GM19238 (cell line): ENCODE results near the gene SH2B2.

Experiments
- DNase-seq: peaks from one replicate; pipeline ENCODE4 v3.0.0; 2011; ENCODE audit warnings: low spot score; ENCODE audit not compliant: insufficient read length

Gene SH2B2

GRCh38 chr7:102266541-102266940 lies 20.1 kb upstream of the SH2B2 start:
- DNase-seq, result no peak

DNA sequence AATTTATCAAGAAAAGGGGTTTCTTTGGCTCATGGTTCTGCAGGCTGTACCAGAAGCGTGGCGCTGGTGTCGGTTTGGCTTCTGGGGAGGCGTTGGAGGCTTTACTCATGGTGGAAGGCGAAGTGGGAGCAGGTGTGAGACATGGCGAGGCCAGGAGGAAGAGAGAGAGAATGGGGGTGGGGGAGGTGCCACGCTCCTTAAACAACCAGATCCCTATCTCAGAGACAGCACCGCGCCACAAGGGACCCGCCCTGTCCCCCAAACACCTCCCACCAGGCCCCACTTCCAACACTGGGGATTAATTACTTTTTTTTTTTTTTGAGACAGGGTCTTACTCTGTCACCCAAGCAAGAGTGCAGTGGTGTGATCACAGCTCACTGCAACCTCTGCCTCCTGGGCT lies 18.0 kb upstream of the SH2B2 start:
- no peak for DNase-seq

DNA sequence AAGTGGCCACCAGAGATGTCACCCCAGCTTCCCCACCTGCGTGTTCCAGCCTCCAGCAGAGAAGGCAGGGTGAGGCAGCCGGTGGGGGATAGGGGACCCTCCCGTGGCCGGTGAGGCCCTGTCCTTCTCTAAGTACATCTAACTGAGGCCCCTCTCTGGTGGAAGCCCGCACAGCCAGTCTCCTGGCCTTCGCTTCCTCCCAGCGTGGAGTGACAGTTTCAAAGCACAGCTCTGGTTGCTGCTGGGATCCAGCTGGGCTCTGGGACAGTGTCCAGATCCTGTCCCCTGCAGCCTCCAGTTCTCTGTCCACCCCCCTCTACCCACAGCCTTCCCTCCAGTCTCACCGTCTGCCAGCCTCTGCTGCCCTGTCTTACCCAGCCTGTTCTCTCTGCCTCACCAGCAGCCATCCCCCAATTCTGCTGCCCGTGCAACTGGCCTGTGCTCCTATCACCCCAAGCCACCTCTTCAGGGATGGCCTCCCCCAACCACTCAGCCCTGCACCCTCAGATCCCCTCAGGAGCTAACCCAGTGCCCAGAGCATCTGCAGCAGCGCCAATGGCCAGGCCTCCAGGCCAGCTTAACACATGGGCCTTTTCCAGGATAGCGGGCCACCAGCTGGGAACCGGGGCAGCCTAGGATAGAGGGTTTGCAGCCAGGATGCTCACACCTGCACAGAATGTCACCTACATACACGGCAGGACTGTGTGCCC lies 16.3 kb upstream of the SH2B2 start:
- no peak for DNase-seq

DNA sequence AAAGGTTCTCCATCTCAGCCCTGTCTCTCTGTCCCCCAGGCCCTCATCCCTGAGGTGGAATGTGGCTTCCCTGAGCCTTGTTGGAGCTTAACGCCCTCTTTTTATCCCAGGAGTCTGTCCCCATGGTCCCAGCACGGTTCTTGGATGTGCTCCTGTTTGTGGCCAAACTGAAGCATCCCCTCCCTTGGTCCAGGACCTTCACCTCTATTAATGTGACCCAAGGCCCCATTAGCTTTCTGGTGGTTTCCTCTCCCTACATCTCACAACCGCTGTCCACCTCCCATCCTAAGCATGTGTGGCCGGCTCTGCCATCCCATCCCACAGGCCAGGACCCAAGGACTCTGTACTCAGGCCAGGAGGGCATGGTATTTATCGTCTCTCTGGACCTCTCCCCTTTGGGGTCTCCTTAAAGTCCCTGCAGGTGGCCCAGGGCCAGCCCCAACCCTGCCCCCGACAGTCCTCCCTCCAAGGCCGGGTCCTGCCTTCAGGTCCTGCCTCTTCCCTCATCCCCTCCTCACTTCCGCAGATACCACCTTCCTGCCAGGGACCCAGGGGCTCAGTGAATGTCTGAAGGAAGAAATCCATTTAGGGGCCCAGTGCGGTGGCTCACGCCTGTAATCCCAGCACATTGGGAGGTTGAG lies 15.4 kb upstream of the SH2B2 start:
- DNase-seq, result no peak

DNA sequence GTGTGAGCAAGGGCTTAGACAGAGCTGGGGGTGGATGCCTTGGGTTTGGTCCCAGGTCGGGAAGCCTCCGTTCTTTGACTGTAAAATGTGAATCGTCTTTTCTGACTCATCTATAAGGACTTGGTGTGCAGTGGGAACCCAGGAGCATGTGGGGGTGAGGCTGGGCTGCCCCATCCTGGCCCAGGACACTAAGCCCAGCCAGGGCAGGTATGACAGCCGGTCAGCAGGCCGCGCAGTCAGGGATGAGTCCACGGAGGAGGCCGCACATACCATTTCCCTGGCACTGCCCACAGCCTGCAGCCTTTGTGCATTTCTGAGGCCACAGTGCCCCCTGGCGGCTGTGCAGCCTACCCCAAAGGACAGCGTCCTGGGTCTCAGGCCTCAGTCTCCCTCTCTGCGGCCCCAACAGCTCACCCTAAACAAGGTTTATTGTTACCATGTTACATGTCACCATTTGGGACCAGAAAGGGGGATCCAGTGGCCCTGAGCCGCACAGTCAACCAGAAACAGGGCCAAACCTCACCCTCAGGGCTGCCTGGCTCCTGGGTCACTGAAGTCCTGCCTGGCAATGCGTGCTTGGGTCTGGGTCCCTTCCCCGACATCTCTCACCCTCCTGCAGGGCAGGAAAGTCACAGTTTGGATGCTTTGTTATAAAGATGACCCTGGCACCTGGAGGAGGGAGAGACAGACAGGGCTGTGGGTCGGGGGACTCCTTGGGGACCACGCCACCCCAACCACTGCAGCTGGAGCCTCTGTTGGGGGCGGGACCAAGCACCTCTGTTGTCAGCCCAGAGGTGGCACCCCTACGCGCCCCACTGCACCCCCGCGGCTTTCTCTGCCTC lies 14.4 kb upstream of the SH2B2 start:
- DNase-seq, result peak; percentile 79

DNA sequence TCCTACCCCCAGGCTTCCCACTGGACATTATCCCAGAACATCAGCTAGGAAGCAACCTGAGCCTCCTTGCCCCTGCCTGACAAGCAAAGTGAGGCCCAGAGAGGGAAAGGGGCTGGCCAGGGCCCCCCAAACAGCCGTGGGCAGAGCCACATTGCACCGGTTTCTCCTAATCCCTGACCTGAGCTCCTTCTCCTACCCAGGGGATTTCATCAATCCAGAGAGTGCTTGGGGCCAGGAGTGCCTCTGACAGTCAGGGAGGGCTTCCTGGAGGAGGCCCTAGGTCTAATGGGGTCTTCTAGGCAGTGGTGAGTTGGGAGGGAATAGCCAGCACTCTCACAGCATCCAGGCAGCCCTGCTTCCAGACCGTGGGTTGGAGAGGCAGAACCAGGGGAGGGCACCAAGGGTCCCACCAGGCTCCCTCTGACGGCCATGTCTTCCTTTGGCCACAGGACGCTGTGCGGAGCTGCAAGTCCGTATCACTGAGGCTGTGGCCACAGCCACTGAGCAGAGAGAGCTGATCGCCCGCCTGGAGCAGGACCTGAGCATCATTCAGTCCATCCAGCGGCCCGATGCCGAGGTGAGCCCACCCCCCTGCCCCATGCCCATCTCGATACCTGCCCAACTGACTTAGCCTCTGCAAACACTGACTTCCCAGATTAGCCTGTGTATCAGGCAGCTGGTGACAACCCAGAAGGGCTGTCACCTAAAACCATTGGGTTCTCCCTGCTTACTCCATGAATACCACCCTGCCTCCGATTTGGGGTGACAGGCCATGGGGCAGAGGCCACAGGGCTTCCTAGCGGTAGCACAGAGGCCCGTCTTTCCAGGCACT lies 13.5 kb upstream of the SH2B2 start:
- no peak for DNase-seq

DNA sequence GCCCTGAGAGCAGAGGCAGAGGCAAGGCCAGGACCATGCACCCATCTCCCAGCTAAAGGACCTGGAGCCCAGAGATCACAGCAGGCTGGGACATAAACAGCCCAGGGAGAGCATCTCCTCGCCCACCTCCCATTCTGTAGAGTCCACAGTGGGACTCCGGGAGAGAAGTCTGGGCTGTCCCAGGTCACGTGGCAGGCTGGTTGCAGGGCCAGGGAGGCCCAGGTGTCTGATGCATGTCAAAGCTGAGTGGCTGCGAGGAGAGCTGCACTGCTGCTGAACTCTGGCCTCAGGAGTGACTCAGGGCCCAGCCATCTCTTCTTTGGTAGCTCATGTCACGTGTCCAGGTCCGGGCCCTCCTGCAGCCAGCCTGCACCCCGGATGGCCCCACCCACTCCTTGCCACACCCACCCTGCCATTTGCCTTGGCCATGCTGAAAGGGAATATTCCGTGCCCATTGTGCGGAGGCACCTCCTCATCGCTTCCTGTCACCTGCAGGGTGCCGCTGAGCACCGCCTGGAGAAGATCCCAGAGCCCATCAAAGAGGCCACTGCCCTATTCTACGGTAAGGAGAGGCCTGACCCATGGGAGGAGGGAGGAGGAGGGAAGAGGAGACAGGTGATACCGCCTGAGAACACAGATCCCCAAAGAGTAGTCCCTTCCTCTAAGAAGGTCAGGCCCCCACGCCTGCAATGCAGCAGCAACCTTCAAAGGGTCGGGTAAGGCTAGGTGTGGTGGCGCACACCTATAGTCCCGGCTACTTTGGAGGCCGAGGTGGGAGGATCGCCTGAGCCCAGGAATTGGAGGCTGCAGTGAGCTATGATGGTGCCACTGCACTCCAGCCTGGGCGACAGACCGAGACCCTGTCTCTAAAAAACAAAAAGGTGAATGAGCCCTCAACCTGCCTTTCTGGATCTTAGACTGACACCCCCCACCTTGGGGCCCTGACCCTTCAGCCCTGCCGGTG lies 12.6 kb upstream of the SH2B2 start:
- DNase-seq, result no peak

- no peak for DNase-seq
These were observed 11.5 kb upstream of the SH2B2 start for GRCh38 chr7:102275123-102275703.

DNA sequence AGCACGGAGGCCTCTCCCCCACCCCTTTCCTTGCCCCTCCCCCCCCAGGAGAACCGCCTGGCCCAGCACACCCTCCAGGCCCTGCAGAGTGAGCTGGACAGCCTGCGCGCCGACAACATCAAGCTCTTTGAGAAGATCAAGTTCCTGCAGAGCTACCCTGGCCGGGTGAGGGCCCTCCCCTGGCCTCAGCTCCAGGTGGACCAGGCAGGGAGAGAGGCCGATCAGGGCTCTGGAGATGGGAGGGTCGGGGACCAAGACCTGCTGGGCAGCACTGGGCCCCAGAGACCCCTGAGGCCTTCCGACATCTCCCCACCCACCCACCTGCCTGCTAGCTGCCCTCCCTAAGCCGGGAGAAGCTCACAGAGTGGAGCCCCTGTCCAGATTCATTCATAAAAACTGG lies 8.8 kb upstream of the SH2B2 start:
- DNase-seq, result no peak

GRCh38 chr7:102279537-102280400 lies 6.9 kb upstream of the SH2B2 start:
- DNase-seq, result peak; percentile 84

- DNase-seq, result no peak
These were observed 6.1 kb upstream of the SH2B2 start for GRCh38 chr7:102280521-102280920.

DNA sequence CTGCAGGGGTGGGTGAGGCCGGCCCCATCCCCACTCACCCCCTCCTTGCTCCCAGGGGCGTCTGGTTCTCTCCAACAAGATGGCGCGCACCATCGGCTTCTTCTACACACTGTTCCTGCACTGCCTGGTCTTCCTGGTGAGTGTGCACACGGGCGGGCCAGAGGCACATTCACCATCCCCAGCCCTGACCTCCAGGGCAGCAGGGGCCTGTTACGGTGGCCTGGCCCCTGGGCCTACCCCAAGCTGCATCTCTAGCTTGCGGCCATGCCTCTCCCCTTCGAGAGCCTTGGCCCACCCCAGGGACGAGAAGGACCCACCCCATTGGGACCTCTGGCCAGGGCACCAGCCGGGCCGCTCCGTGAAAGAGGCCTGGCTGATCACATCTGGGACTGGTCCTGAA lies 4.9 kb upstream of the SH2B2 start:
- DNase-seq, result no peak

DNA sequence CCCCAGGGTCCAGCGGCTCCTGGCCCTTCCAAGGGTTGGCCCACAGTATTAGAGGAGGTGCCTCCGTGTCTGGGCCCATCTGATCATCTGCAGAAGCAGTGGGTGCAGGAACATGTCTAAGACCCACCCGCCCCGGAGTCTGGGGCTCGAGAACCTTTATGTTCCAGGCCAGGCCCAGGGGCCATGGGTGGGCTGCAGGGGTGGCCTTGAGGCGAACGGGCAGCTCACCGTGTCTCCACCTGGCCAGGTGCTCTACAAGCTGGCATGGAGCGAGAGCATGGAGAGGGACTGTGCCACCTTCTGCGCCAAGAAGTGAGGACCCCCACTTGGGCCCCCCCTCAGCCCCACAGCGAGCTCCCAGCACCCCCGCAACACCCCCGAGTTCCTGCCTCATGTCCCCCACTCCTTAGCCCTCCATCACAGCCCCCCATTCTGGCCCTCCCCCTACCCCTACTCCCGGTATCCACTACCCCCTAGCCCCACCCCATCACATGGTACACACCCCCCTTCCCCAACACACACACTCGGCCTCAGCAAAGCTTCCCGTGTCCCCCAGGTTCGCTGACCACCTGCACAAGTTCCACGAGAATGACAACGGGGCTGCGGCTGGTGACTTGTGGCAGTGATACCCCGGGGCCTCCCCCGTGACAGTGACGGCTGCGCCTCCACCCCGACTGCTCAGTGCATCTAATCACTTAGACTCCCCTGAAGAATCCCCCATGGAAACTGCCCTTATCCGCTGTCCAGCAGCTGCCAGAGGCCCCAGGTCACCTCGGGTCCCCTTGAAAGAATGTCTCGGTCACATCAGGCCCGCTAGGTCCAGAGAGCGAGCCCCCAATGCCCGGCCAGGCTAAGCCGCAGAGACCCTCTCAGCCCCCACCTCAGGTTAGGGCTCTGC lies 4.0 kb upstream of the SH2B2 start:
- no peak for DNase-seq

- DNase-seq, result no peak
These were observed 3.0 kb upstream of the SH2B2 start for GRCh38 chr7:102283477-102284189.

DNA sequence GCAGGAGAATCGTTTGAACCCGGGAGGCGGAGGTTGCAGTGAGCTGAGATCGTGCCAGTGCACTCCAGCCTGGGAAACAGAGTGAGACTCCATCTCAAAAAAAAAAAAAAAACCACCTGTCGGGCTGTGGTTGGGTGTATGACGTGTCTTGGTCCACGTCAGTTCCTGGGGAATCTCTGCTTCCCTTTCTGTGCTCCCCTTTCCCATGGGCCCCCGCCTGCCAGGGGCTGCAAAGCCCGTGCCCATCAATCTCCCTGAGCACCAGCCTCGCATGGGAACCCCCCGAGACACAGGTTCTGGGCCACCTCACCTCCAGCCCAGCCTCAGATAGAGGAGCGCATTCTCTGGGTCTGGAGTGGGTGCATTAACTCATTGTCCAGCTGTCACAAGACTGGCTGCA lies 2.3 kb upstream of the SH2B2 start:
- DNase-seq, result no peak

DNA sequence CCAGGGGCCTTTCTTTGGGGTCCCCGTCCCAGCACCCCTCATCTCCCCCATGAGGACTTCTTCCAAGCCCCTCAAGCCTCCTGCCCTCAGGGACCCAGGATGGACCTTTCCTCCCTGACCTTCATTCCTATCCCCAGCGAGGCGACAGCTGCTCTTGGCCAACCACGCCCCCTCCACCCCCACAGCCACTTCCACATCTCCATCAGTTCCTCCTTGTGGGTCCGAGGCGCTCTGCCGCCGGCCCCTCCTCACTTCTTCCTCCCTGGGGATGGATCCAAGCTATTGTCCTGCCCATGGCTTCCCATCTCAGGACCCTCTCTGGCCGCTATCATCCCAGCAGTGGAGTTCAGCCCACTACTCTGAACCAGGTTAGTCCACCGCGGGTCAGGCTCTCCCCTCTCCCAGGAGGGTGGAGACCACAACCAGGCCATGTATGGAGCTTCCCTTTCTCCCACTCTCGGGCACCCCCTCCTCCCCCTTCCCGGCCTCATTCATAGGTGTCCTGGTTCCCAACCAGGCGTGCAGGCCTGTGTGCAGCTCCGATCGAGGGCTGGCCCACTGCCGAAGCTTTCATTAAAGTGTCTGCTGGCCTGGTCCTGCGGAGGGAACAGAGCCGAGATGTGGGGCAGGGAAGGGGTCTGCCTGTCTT lies 1.7 kb upstream of the SH2B2 start:
- DNase-seq, result no peak
